K562 (cell line): ENCODE results near the gene FYB2. TPM values are rescaled to one million over a fixed set of nuclear protein-coding genes. Genes with fewer than 3 reads are reported as not detected.

Experiments
- ATAC-seq: fragments of 200-7000 bp; cut with Tn5 transposase; 3 replicates; pipeline ENCODE4 v1.9.1; 2020; ENCODE audit warnings: moderate library complexity
- BruUV-seq: library from RNA; stranded (reverse); fragments of 400-500 nt; replicated peaks from 2 replicates; lab custom pipeline; 2021; lab: Mats Ljungman, UMichigan
- CTCF ChIA-PET: fragments of 300-600 bp; formaldehyde crosslinking; extraction: SDS; loops from one replicate; lab custom pipeline; 2021; ENCODE audit warnings: low intra/inter-chr PET ratio; lab: Yijun Ruan, JAX
- POLR2A ChIA-PET: fragments of 300-600, 350-650 bp; sonication (Branson Sonifier 250); formaldehyde crosslinking; extraction: SDS; loops from one replicate; lab custom pipeline; 2021; ENCODE audit warnings: antibody characterized with exemption, inconsistent platforms; lab: Yijun Ruan, JAX
- DNase-seq, 4 experiments: peaks; one replicate each; pipeline versions ENCODE4 v3.0.0 to v3.0.0-alpha.2; 2011 to 2018; ENCODE audit warnings: low spot score in 3 of 4, mixed read lengths in 3 of 4; ENCODE audit errors: extremely low read depth in 1 of 4
- FAIRE-seq: peaks from 2 replicates; lab custom pipeline; 2011; peaks lifted over from hg19 to GRCh38; lab: Jason Lieb, UNC
- H2AFZ ChIP-seq: 2 replicates; pipeline ENCODE4 v1.6.0; 2011; ENCODE audit warnings: low read depth, low read length, control low read depth, inconsistent platforms
- H3K27ac ChIP-seq: fragments of 200-600 bp; 3 replicates; pipeline ENCODE4 v1.8.0; 2011; ENCODE audit warnings: low read depth, mild to moderate bottlenecking, control low read depth, inconsistent platforms, low read length, moderate library complexity, mixed read lengths; ENCODE audit errors: extremely low read depth
- H3K27me3 ChIP-seq, 2 experiments: fragments of 300-600 bp in 1 of 2; 2 replicates in 1 of 2; 3 replicates in 1 of 2; pipeline versions ENCODE4 v1.6.0 to v1.8.0; 2011; ENCODE audit warnings: inconsistent platforms in 2 of 2, low read length in 2 of 2, mild to moderate bottlenecking in 1 of 2, mixed read lengths in 1 of 2, moderate library complexity in 1 of 2; ENCODE audit not compliant: control insufficient read depth in 2 of 2, insufficient read depth in 2 of 2
- H3K36me3 ChIP-seq: fragments of 300-600 bp; 3 replicates; pipeline ENCODE4 v1.8.0; 2011; ENCODE audit warnings: mild to moderate bottlenecking, low read length, inconsistent platforms; ENCODE audit not compliant: control insufficient read depth, insufficient read depth
- H3K4me1 ChIP-seq, 2 experiments: fragments of 200-600 bp in 1 of 2; replicated peaks in 1 of 2; 2 replicates in 1 of 2; 3 replicates in 1 of 2; pipeline versions ENCODE4 v1.5.1 to v1.8.0; 2011; ENCODE audit warnings: inconsistent platforms in 2 of 2, low read length in 2 of 2, mild to moderate bottlenecking in 1 of 2, mixed read lengths in 1 of 2, moderate library complexity in 1 of 2; ENCODE audit not compliant: control insufficient read depth in 2 of 2, insufficient read depth in 2 of 2
- H3K4me2 ChIP-seq: 2 replicates; pipeline ENCODE4 v1.6.1; 2011; ENCODE audit warnings: low read length, control low read depth, inconsistent platforms, mixed read lengths; ENCODE audit not compliant: insufficient read depth
- H3K4me3 ChIP-seq: fragments of 200-600 bp; sonication (generic), shearing (Covaris generic); 2 replicates; pipeline ENCODE4 v1.5.1; 2016; ENCODE audit warnings: control low read depth, inconsistent platforms
- H3K79me2 ChIP-seq: fragments of 200-600 bp; 3 replicates; pipeline ENCODE4 v1.8.0; 2011; ENCODE audit warnings: low read length, inconsistent platforms; ENCODE audit not compliant: control insufficient read depth, insufficient read depth
- H3K9ac ChIP-seq, 2 experiments: 2 replicates each; pipeline versions ENCODE4 v1.6.0 to v1.6.1; 2011; ENCODE audit warnings: low read depth in 2 of 2, low read length in 2 of 2, control low read depth in 1 of 2, inconsistent platforms in 1 of 2, mild to moderate bottlenecking in 1 of 2, mixed read lengths in 1 of 2; ENCODE audit not compliant: insufficient read depth in 1 of 2
- H3K9me1 ChIP-seq: one replicate; pipeline ENCODE4 v1.6.0; 2011; ENCODE audit warnings: inconsistent platforms, mild to moderate bottlenecking, low read length, moderate library complexity; ENCODE audit not compliant: control insufficient read depth, insufficient read depth
- H3K9me3 ChIP-seq: replicated peaks from 2 replicates; pipeline ENCODE4 v1.5.1; 2011; ENCODE audit warnings: low read depth, low read length, inconsistent platforms; ENCODE audit not compliant: control insufficient read depth, insufficient read depth
- H4K20me1 ChIP-seq: replicated peaks from 2 replicates; pipeline ENCODE4 v1.6.1; 2011; ENCODE audit warnings: low read length, inconsistent platforms, mixed read lengths; ENCODE audit not compliant: control insufficient read depth, insufficient read depth
- HCFC1 ChIP-seq: IDR thresholded peaks from 2 replicates; pipeline ENCODE4 v1.6.1; 2012; ENCODE audit warnings: low read depth, low read length, improper control_type of control experiment
- HDAC6 ChIP-seq: IDR thresholded peaks from 2 replicates; pipeline ENCODE4 v1.6.1; 2012; ENCODE audit warnings: low read depth, mild to moderate bottlenecking, control low read depth, inconsistent platforms, low read length, moderate library complexity
- JUND ChIP-seq, 2 experiments: IDR thresholded peaks; 2 replicates in 1 of 2; 3 replicates in 1 of 2; pipeline ENCODE4 v1.6.1; 2011; ENCODE audit warnings: borderline replicate concordance in 2 of 2, low read depth in 2 of 2, low read length in 2 of 2, improper control_type of control experiment in 1 of 2, missing biosample characterization in 1 of 2, missing genetic modification characterization in 1 of 2, missing genetic modification reagents in 1 of 2
- MXD1 ChIP-seq: fragments of 250-450 bp; sonication (Bioruptor Pico); IDR thresholded peaks from 2 replicates; pipeline ENCODE4 v1.8.0; 2021; ENCODE audit warnings: borderline replicate concordance, mild to moderate bottlenecking, moderate library complexity; ENCODE audit not compliant: poor library complexity, severe bottlenecking
- MXI1 ChIP-seq: IDR thresholded peaks from 2 replicates; pipeline ENCODE4 v1.6.1; 2011; ENCODE audit warnings: low read depth, mild to moderate bottlenecking, improper control_type of control experiment, low read length
- SP1 ChIP-seq: sonication (generic); formaldehyde crosslinking; IDR thresholded peaks from 2 replicates; pipeline ENCODE4 v1.8.1; 2022; ENCODE audit warnings: mild to moderate bottlenecking, missing genetic modification reagents
- SRSF7 ChIP-seq: fragments of 200-400 bp; formaldehyde crosslinking; optimal IDR thresholded peaks from 2 replicates; pipeline ENCODE3; 2017; ENCODE audit warnings: mild to moderate bottlenecking, low read depth, low read length
- USF1 ChIP-seq: sonication (generic); formaldehyde crosslinking; IDR thresholded peaks from 2 replicates; pipeline ENCODE4 v1.9.0; 2022; ENCODE audit warnings: mild to moderate bottlenecking, missing genetic modification reagents
- ZBTB26 ChIP-seq: fragments of 450-650 bp; formaldehyde crosslinking; IDR thresholded peaks from 2 replicates; pipeline ENCODE4 v1.4.0; 2022; ENCODE audit warnings: missing genetic modification characterization
- ZNF23 ChIP-seq: fragments of 250-450 bp; sonication (Bioruptor Pico); IDR thresholded peaks from 2 replicates; pipeline ENCODE4 v1.4.0; 2020; ENCODE audit warnings: mild to moderate bottlenecking
- ZNF41 ChIP-seq: fragments of 250-450 bp; sonication (Bioruptor Pico); conservative IDR thresholded peaks from 2 replicates; pipeline ENCODE4 v1.4.0; 2020; ENCODE audit warnings: mild to moderate bottlenecking
- ZNF583 ChIP-seq: fragments of 250-450 bp; sonication (Bioruptor Pico); IDR thresholded peaks from 2 replicates; pipeline ENCODE4 v1.4.0; 2020
- ZNF699 ChIP-seq: fragments of 250-450 bp; sonication (Bioruptor Pico); IDR thresholded peaks from 2 replicates; pipeline ENCODE4 v1.8.0; 2021; ENCODE audit warnings: mild to moderate bottlenecking, moderate library complexity; ENCODE audit not compliant: insufficient replicate concordance
- WGBS: fragments of 100-300 bp; shearing (Covaris generic); methylation state at CpG from one replicate; pipeline ENCODE4 v1.1.6; 2016; ENCODE audit warnings: low coverage, mixed read lengths; ENCODE audit not compliant: insufficient coverage; ENCODE audit errors: missing lambda C conversion rate; 5-methylcytosine and 5-hydroxymethylcytosine counted together
- in situ Hi-C: fragments of 300-500 bp; cut with MboI; formaldehyde crosslinking; loops from 4 replicates; pipeline ENCODE4 v1.15.0; 2018; ENCODE audit warnings: inconsistent platforms, mixed read lengths
- intact Hi-C: fragments of 100-400 bp; cut with micrococcal nuclease; formaldehyde crosslinking; loops from 2 replicates; pipeline ENCODE4 v1.14.2; 2022
- polyA plus RNA-seq, 8 experiments: library from polyadenylated mRNA; depleted of rRNA in 4 of 8; stranded (reverse) in 5 of 8; unstranded in 3 of 8; fragments of >200 nt; fragmentation: Nextera tagmentation in 2 of 8; fragmentation: Illumina TruSeq in 1 of 8; extraction: Ambion mirVana in 2 of 8; extraction: Trizol in 1 of 8; gene quantifications; 2 replicates each; pipeline versions ENCODE4 v1.2.1 to v1.2.3, GENCODE V29; 2011 to 2014; ENCODE audit warnings: inconsistent platforms in 1 of 8, missing spikeins in 1 of 8
- total RNA-seq, 7 experiments: library from RNA; depleted of rRNA in 6 of 7; stranded (reverse); fragments of >200 nt in 6 of 7; fragmentation: Illumina TruSeq in 2 of 7; extraction: Trizol in 2 of 7; gene quantifications; 2 replicates each; pipeline versions ENCODE4 v1.2.1 to v1.2.3, GENCODE V29; 2011 to 2021; ENCODE audit warnings: low replicate concordance in 1 of 7

The FYB2 gene
- total and polyA plus RNA-seq, 9 of the 15 experiments (the other 6 are each of a cell fraction or from before 2014, with no cell fraction given) = not detected

- TF ChIP-seq USF1 (CRISPR knock-in tag) (no peak), ZNF699 (CRISPR knock-in tag) (no peak)
These were observed 106.1 kb downstream of the FYB2 start (continued) for GRCh38 chr1:56713112-56713511.

- TF ChIP-seq JUND (IDR thresholded peaks at IDR 0.05; ENCODE audit: borderline replicate concordance, low read depth, low read length) (no peak), JUND (tag; IDR thresholded peaks at IDR 0.05; ENCODE audit: borderline replicate concordance, low read depth, low read length) (no peak), MXI1 (no peak), HCFC1 (no peak), ZNF23 (no peak), ZNF41 (CRISPR knock-in tag) (no peak), SP1 (CRISPR knock-in tag) (no peak), MXD1 (CRISPR knock-in tag) (no peak), ZBTB26 (no peak), ZNF583 (CRISPR knock-in tag) (no peak), HDAC6 (no peak), SRSF7 (no peak)
- no peak overlapping the region for H3K4me3 ChIP-seq
- ChIA-PET POLR2A (interaction anchor here (0.7 kb wide), 1 partner anchor 20 kb away, joined by 3 read pairs; no protein-coding TSS in a partner anchor), CTCF (no interaction called here)
- no peaks in the 10 kb centered on the region for H3K9me3 ChIP-seq
- H3K9ac ChIP-seq = no peak overlapping the region
- no peaks in the 10 kb centered on the region for H3K4me1 ChIP-seq
- H3K36me3 ChIP-seq = no peaks in the 10 kb centered on the region
- no peak for FAIRE-seq
- DNase-seq = no peak
- BruUV-seq = no TSS peak
- 0% methylated on average over 1 of the region's 1 CpG for WGBS
- no peak overlapping the region for H3K27ac ChIP-seq
- no peaks in the 10 kb centered on the region for H3K27me3 ChIP-seq
- intact Hi-C loops = no loop called here
- no peaks in the 10 kb centered on the region for H3K79me2 ChIP-seq
- no peaks in the 10 kb centered on the region for H3K9me1 ChIP-seq
- ATAC-seq = no peak
- no peak overlapping the region for H2AFZ ChIP-seq
- in situ Hi-C loops = no loop called here
- no peak overlapping the region for H3K4me2 ChIP-seq
- H4K20me1 ChIP-seq = no peaks in the 10 kb centered on the region
These were observed 107.1 kb downstream of the FYB2 start for GRCh38 chr1:56712150-56712549.
